WERI-Rb-1 (cell line): ENCODE results near the gene SLIT3.

Source experiments
- DNase-seq: peaks from one replicate; pipeline ENCODE4 v3.0.0-alpha.2; 2020
- H3K27ac ChIP-seq: fragments of 250-450 bp; sonication (Bioruptor Pico); 2 replicates; pipeline ENCODE4 v1.5.1; 2020; ENCODE audit warnings: mild to moderate bottlenecking, moderate library complexity
- H3K27me3 ChIP-seq: fragments of 250-450 bp; sonication (Bioruptor Pico); 2 replicates; pipeline ENCODE4 v1.5.1; 2021; ENCODE audit warnings: mild to moderate bottlenecking, low read depth, moderate library complexity; ENCODE audit not compliant: insufficient read depth, severe bottlenecking
- H3K36me3 ChIP-seq: fragments of 250-450 bp; sonication (Bioruptor Pico); 2 replicates; pipeline ENCODE4 v1.5.1; 2020; ENCODE audit warnings: mild to moderate bottlenecking, moderate library complexity
- H3K4me3 ChIP-seq: 2 replicates; pipeline ENCODE4 v1.5.1; 2011; ENCODE audit warnings: low read depth, mild to moderate bottlenecking, control low read depth, low read length
- H3K9me3 ChIP-seq: fragments of 250-450 bp; sonication (Bioruptor Pico); 2 replicates; pipeline ENCODE4 v1.5.1; 2021; ENCODE audit warnings: mild to moderate bottlenecking, moderate library complexity; ENCODE audit not compliant: severe bottlenecking
- TF ChIP-seq, protein P1 (sequence below): IDR thresholded peaks from 2 replicates; pipeline ENCODE4 v1.5.1; 2011; ENCODE audit warnings: low read depth, mild to moderate bottlenecking, control low read depth, inconsistent platforms, low read length

The SLIT3 gene

DNA sequence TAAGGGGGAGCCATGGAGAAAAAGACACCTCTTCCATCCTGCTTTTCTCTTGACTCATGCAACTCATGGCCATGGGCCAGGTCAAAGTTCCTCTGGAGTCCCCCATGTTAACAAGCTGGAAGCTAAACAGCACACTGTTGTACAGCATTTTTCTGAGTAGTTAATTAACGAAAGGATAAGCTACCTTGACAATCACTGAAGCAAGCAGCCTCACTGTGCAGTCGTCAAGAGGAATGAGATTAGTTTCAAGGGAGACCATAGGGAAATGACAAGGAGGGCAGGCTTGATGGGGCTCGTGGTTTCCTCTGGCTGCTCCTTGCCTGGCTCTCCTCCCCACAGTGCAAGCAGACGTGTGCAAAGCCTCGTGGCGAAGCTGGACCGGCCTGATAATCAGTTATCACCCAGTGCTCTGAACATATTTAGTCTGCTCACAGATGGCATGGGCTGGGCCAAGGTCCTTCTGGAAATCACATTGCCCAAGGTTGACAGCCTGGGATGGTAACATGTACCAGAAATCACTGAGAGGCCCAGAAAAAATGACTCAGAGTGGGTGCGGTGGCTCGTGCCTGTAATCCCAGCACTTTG is 209.5 kb downstream of the SLIT3 start:
- Histone ChIP-seq H3K27ac (no peak overlapping the region), H3K36me3 (no peaks in the 10 kb centered on the region), H3K27me3 (peaks cover 83% of the 10 kb centered on the region), H3K4me3 (no peak overlapping the region), H3K9me3 (no peaks in the 10 kb centered on the region)
- no peak for DNase-seq
- TF ChIP-seq, protein P1, sequence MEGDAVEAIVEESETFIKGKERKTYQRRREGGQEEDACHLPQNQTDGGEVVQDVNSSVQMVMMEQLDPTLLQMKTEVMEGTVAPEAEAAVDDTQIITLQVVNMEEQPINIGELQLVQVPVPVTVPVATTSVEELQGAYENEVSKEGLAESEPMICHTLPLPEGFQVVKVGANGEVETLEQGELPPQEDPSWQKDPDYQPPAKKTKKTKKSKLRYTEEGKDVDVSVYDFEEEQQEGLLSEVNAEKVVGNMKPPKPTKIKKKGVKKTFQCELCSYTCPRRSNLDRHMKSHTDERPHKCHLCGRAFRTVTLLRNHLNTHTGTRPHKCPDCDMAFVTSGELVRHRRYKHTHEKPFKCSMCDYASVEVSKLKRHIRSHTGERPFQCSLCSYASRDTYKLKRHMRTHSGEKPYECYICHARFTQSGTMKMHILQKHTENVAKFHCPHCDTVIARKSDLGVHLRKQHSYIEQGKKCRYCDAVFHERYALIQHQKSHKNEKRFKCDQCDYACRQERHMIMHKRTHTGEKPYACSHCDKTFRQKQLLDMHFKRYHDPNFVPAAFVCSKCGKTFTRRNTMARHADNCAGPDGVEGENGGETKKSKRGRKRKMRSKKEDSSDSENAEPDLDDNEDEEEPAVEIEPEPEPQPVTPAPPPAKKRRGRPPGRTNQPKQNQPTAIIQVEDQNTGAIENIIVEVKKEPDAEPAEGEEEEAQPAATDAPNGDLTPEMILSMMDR, result no peak

DNA sequence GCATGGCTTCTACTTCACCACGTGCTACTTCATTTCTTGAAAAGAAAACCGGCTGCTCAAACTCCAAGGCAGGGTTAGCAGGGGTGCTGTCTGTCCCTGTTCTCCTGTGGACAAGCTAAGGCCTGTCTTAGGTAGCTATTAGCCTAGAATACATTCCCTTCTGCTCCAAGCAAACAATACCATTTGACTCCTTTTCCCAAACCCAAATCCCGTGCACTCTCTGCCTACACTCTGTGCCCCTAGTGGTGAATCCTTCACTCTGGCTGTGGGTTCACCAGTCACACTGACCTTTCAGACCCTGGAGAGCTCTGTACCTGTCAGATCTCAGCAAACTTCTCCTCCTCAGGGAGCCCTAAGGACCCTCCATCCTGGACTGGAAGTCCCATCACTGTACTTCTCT is 211.6 kb downstream of the SLIT3 start:
- Histone ChIP-seq H3K9me3 (no peaks in the 10 kb centered on the region), H3K27ac (no peak overlapping the region), H3K36me3 (no peaks in the 10 kb centered on the region), H3K27me3 (peaks cover 83% of the 10 kb centered on the region), H3K4me3 (no peak overlapping the region)
- no peak for DNase-seq
- TF ChIP-seq, protein P1, result no peak

DNA sequence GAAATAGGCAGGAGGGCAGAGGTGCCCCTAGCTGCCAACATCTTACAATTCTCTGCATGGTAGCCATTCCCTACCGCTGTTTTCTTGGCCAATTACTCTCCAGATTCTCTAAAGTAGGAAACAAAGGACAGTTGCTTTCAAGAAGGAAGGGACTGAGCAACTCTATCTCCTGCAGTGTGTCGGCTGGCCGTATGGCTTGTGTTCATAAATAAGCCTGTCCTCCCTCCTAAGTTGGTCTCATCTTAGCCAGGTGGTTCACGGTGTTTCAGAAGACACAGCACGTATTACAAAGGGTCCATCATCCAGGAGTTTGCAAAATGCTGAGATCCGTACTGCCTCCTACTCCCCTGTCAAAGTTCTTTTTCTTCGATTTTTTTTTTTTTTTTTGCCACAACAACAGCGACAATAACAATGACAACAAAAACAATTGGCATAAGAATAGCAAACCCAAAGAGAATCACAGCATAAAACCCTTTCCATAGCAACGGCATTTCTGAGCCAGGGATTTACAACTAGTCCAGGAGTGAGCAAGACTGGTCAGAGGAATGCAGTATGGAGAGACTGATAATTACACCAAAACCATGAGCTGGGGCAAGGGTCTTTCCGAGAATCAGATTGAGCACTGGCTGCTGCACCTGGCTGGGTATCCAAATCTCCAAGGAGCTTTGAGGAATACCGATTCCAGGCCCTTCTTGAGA is 212.8 kb downstream of the SLIT3 start:
- H3K9me3 ChIP-seq, result no peaks in the 10 kb centered on the region
- peaks cover 81% of the 10 kb centered on the region for H3K27me3 ChIP-seq
- no peak overlapping the region for H3K27ac ChIP-seq
- TF ChIP-seq, protein P1, result no peak
- no peak overlapping the region for H3K4me3 ChIP-seq
- no peak for DNase-seq
- no peaks in the 10 kb centered on the region for H3K36me3 ChIP-seq

DNA sequence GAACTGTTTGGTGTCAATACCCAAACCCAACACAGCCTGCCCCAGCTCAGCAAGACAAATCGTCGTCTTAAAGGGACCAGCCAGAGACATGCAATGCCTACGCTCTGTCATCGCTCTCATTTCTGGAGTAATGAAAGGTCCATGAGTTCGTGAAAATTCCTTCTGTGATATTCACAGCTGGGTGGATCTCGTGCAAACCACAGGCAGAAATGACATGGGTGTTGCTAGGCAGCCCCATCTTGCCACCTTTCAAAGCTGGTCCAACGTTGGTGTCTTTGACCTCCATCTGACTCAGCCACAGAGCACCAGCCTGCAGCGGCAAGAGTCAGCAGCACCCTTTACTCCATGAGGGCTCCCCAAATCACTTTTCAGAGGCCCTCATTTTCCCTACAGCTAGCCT is 215.3 kb downstream of the SLIT3 start:
- no peaks in the 10 kb centered on the region for H3K9me3 ChIP-seq
- H3K4me3 ChIP-seq, result no peak overlapping the region
- no peaks in the 10 kb centered on the region for H3K36me3 ChIP-seq
- TF ChIP-seq, protein P1, result no peak
- DNase-seq, result no peak
- H3K27me3 ChIP-seq, result peaks cover 77% of the 10 kb centered on the region
- no peak overlapping the region for H3K27ac ChIP-seq

- H3K9me3 ChIP-seq, result no peaks in the 10 kb centered on the region
- H3K27ac ChIP-seq, result no peak overlapping the region
- TF ChIP-seq, protein P1, result no peak
- no peak for DNase-seq
- no peaks in the 10 kb centered on the region for H3K36me3 ChIP-seq
- H3K4me3 ChIP-seq, result no peak overlapping the region
- peaks cover 77% of the 10 kb centered on the region for H3K27me3 ChIP-seq
These were observed 215.7 kb downstream of the SLIT3 start for GRCh38 chr5:169085212-169085611.

DNA sequence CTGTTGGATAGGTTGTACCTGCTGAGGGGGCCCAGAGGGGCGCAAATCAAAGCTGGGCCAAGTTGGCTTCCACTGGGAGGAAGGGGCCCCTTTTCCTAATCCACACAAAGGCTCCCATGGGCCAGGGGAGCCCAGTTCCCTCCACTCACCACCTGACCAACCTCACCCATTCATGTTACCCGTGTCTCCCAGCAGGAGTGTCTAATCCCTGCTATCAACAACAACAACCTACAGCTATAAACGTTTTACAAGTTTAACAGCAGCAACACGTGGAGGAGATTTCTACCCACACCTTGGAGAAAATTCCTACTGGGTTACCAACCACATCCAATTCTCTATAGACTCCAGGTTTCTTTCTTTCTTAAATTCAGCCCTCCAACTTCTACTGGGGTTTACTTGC is 216.2 kb downstream of the SLIT3 start:
- Histone ChIP-seq H3K36me3 (no peaks in the 10 kb centered on the region), H3K4me3 (no peak overlapping the region), H3K27ac (no peak overlapping the region), H3K27me3 (peaks cover 76% of the 10 kb centered on the region), H3K9me3 (no peaks in the 10 kb centered on the region)
- TF ChIP-seq, protein P1, result no peak
- DNase-seq, result no peak
